Measurements from ENCODE around the gene STUB1. TPM values are rescaled to one million over a fixed set of nuclear protein-coding genes. Genes with fewer than 3 reads are reported as not detected.

STUB1 gene
- total RNA-seq, 1 experiment from 2014 or later: 249 TPM

DNA sequence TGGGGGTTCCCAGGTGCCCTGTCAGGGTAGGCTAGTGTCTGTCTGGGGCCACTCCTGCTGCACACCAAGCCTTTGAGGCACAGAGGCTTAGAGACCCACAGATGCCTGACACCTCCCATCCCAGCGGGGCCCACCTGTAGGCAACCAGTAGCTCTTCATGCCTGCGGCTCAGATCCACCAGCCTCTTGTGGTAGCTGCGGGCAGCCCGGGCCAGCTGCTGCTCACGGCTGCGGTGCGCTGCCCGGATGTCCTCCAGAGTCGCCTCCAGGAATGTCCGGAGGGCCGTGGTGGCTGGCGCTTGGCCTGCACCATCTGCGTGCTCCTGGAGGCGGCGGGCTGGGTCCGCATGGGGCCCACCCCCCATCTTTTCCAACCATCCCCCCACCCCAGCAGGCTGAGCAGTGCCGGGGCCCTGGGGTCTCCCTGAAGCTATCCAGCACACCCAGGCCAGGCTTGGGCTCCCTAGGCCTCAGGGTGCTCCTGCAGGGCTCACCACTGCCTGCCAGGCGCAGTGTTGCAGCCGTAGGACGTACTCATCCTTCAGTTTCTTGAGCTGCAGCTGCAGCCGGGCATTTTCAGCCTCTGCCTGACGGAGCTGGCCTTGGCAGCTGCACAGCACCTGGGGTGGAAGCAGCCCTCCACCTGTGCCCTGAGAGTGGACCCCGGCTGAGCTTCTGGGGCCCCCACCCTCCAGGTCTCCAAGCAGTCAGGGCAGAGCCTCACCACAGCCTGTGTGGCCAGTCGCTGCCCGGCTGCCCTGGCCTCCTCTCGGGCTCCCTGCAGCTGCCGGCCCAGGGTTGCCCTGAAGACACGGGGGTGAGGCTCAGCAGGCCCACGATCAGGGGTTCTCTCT is 44.2 kb downstream of the STUB1 start:
- DNase-seq (ENCODE audit: low spot score): no peak

DNA sequence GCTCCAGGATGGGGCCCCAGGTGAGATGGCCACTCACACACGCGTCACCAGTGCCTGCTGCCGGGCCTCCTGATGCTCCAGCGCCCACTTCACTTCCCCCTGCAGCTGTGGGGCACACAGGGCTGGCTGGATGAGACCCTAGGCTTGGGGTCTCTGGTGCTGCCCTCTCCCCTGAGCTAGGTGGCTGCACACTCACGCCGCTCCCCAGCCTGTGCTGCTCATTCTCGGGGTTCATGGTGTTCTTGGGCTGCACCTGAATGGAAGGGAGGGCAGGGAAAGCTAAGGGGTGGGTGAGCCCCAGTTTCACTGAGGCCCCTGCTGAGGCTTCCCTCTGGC is 44.8 kb downstream of the STUB1 start:
- no peak for DNase-seq (ENCODE audit: low spot score)

DNA sequence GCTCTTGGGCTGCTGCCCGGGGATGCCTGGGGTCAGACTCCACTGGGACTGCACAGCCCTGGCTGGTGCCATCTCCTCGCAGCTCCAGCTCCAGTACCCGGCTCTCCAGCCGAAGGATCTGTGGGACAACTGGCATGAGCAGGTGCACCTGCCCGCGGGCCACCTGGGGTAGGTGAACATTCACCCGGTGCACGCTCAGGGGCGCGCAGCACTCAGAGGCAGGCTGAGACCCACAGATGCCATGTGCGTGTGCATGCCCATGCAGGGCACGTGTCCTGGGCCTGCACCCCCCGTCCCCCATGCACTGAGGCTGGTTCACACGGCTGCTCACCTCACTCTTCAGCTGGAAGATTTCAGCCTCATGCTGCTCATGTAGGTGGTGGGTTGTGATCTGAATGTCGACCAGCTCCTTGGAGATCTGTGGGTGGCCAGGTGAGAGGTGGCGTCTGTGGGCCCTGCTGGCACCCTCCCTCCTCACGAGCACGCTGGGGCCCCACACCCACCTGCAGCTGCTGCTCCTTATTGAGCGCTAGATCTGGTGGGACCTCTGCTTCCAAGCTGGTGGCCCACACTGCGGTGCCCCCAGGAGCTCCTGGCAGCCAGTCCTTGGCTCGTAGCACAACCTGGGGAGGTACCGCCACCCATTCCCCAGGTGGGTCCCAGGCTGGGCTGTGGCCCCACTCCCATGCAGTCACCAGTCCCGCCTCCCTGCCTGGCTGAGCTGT is 45.4 kb downstream of the STUB1 start:
- DNase-seq (ENCODE audit: low spot score): no peak

DNA sequence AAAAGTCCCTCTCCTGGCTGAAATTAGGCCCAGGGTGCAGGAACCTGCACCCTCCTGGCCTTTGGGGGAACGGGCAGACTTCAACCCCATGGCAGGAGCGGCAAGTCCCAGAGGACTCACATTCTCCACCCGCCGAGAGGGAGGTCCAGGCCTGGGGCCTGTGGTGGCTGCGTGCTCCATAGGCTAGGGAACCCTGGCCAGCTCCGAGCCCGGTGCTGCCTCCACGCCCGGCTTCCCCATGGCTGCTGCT is 45.9 kb downstream of the STUB1 start:
- no peak for DNase-seq (ENCODE audit: low spot score)

DNA sequence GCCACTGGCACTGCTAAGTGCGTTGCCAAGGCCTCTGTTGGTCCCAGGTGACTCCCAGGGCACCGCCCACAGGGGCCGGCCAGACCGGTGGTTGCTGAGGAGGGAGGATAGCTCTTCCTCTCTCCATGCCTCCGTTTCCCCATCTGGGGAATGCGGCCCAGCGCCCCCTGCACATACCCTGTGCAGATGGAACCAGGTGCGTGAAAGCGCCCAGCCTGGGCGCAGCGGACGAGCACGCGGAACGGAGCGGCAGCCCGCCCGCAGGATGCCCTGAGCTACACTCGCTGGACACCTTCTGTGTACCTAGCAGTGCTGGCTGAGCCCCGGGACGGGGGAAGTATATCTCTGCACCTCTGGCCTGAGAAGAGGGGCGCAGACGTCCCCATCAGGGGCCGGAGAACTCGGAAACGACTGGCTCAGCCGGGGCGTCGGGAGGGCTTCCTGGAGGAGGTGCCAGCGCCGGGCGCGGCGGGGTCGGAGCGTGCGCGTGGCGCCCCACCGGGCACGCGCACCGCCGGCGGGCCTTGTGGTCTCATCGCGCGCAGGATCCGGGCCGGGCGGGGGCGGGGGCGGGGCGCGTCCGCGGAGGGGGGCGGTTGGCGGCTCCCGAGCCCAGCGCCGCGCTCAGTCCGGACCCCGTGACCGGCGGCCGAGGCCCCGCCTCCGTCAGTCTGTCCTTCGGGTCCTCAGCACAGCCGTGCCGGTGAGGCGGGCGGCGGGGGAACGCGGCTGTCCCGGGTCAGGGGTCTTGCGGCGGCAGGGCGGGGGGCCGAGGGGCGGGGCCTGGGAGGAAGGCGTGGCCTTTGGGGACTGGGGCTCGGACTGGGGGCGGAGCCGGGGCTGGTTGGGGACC is 46.5 kb downstream of the STUB1 start, which contains the start of the genes CCDC78 and HAGHL:
Gene CCDC78, minus strand, starts transcription at position 6 of the 853 bp plus-strand sequence. CDS start 76 bp downstream, outside the sequence.
Gene HAGHL, plus strand, starts transcription at position 669 of the 853 bp plus-strand sequence. CDS start 404 bp downstream, outside the sequence.
- no peak for DNase-seq (ENCODE audit: low spot score)

- DNase-seq (ENCODE audit: low spot score): no peak
Observed at GRCh38 chr16:727291-727977, 47.2 kb downstream of the STUB1 start.

DNA sequence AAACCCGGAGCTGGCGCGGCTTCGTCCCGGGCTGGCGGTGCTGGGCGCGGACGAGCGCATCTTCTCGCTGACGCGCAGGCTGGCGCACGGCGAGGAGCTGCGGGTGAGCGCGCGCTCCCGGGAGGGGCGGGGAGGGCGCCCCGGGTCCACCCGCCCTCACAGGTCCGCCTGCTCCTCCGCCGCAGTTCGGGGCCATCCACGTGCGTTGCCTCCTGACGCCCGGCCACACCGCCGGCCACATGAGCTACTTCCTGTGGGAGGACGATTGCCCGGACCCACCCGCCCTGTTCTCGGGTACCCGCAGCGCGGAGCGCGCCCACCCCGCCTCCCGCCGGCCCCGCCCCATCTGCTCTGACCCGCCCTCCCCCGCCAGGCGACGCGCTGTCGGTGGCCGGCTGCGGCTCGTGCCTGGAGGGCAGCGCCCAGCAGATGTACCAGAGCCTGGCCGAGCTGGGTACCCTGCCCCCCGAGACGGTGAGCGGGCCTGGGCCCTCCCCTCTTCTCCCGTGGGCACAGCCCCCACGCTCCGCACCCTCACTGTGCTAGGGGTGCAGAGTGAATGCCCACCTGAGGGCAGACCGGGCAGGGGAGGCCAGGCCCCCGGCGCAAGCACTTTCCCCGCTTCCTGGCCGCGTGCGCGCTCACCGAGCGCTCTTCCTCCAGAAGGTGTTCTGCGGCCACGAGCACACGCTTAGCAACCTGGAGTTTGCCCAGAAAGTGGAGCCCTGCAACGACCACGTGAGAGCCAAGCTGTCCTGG is 48.1 kb downstream of the STUB1 start:
- peak; percentile 83 for DNase-seq (ENCODE audit: low spot score)

DNA sequence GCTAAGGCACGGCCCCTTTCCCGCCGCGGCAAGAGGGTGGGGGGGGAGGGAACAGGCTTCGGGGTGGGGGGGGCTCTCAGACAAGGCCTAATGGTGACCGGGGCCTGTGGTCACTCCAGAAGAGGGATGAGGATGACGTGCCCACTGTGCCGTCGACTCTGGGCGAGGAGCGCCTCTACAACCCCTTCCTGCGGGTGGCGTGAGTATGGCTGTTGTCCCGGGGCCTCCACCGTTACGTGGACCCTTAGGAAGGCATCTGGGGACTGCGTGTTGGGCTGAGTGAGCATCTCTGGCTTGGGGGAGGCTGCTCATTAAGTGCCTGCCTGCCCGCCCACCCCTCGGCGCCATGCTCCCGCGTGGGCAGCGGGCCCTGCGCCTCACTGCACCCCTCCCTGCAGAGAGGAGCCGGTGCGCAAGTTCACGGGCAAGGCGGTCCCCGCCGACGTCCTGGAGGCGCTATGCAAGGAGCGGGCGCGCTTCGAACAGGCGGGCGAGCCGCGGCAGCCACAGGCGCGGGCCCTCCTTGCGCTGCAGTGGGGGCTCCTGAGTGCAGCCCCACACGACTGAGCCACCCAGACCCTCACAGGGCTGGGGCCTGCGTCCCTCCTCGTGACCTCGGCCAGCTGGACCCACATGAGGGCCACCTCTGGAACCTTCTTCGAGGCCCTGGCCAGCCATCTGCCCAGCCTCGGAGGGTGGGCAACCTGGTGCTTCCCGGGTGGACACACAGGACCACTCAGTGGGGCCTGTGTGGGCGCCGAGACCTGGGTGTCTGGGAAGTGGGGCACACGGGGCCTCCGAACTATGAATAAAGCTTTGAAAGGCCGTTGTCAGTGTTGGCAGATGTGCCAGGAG is 48.9 kb downstream of the STUB1 start:
- no peak for DNase-seq (ENCODE audit: low spot score)

GRCh38 chr16:729768-730665 is 49.8 kb downstream of the STUB1 start:
- no peak for DNase-seq (ENCODE audit: low spot score)

- no peak for DNase-seq (ENCODE audit: low spot score)
Observed at GRCh38 chr16:730666-731509, 50.7 kb downstream of the STUB1 start.

- no peak for DNase-seq (ENCODE audit: low spot score)
Observed at GRCh38 chr16:732332-732731, 52.1 kb downstream of the STUB1 start.

Other genes with a start within 250 kb of the STUB1 start
- 53.5 and 60.0 TPM in 2 replicates for gene CAPN15, start 152.7 kb upstream of the STUB1 start, total RNA-seq (2014; rRNA removed; shearing (Covaris generic))
- not detected in 2 replicates for gene PRR35, start 120.0 kb upstream of the STUB1 start, total RNA-seq (2014; rRNA removed; shearing (Covaris generic))
- 0.34 TPM in 1 of 2 replicates, not detected in the other for gene NHLRC4, start 113.4 kb upstream of the STUB1 start, total RNA-seq (2014; rRNA removed; shearing (Covaris generic))
- gene PIGQ, start 110.4 kb upstream of the STUB1 start, total RNA-seq (2014; rRNA removed; shearing (Covaris generic)): 76.5 and 77.1 TPM in 2 replicates
- 16.8 and 20.2 TPM in 2 replicates for gene RAB40C, start 90.3 kb upstream of the STUB1 start, total RNA-seq (2014; rRNA removed; shearing (Covaris generic))
- gene WFIKKN1, start 49.4 kb upstream of the STUB1 start, total RNA-seq (2014; rRNA removed; shearing (Covaris generic)): 0.24 TPM in 1 of 2 replicates, not detected in the other
- gene METTL26, start 44.1 kb upstream of the STUB1 start, total RNA-seq (2014; rRNA removed; shearing (Covaris generic)): 126 and 150 TPM in 2 replicates
- gene MCRIP2, start 38.6 kb upstream of the STUB1 start, total RNA-seq (2014; rRNA removed; shearing (Covaris generic)): 27.8 and 36.1 TPM in 2 replicates
- gene WDR90, start 31.0 kb upstream of the STUB1 start, total RNA-seq (2014; rRNA removed; shearing (Covaris generic)): 17.1 and 28.7 TPM in 2 replicates
- 38.5 and 41.2 TPM in 2 replicates for gene RHOT2, start 12.3 kb upstream of the STUB1 start, total RNA-seq (2014; rRNA removed; shearing (Covaris generic))
- 2.2 and 2.8 TPM in 2 replicates for gene RHBDL1, start 4.7 kb upstream of the STUB1 start, total RNA-seq (2014; rRNA removed; shearing (Covaris generic))
- 1.6 and 3.4 TPM in 2 replicates for gene JMJD8, start 3.9 kb downstream of the STUB1 start, total RNA-seq (2014; rRNA removed; shearing (Covaris generic))
- 2.9 and 3.1 TPM in 2 replicates for gene WDR24, start 10.0 kb downstream of the STUB1 start, total RNA-seq (2014; rRNA removed; shearing (Covaris generic))
- gene FBXL16, start 25.4 kb downstream of the STUB1 start, total RNA-seq (2014; rRNA removed; shearing (Covaris generic)): 9.9 and 10.0 TPM in 2 replicates
- 71.9 and 87.2 TPM in 2 replicates for gene METRN, start 34.7 kb downstream of the STUB1 start, total RNA-seq (2014; rRNA removed; shearing (Covaris generic))
- 83.8 and 94.2 TPM in 2 replicates for gene ANTKMT, start 40.7 kb downstream of the STUB1 start, total RNA-seq (2014; rRNA removed; shearing (Covaris generic))
- gene CCDC78, start 46.0 kb downstream of the STUB1 start, total RNA-seq (2014; rRNA removed; shearing (Covaris generic)): 2.1 and 4.0 TPM in 2 replicates
- 15.0 and 25.3 TPM in 2 replicates for gene HAGHL, start 46.7 kb downstream of the STUB1 start, total RNA-seq (2014; rRNA removed; shearing (Covaris generic))
- gene CIAO3, start 60.6 kb downstream of the STUB1 start, total RNA-seq (2014; rRNA removed; shearing (Covaris generic)): 45.1 and 47.5 TPM in 2 replicates
- 6.5 and 7.6 TPM in 2 replicates for gene MSLN, start 80.3 kb downstream of the STUB1 start, total RNA-seq (2014; rRNA removed; shearing (Covaris generic))
- gene RPUSD1, start 108.0 kb downstream of the STUB1 start, total RNA-seq (2014; rRNA removed; shearing (Covaris generic)): 58.3 and 70.0 TPM in 2 replicates
- 36.9 and 44.2 TPM in 2 replicates for gene CHTF18, start 108.2 kb downstream of the STUB1 start, total RNA-seq (2014; rRNA removed; shearing (Covaris generic))
- gene GNG13, start 120.3 kb downstream of the STUB1 start, total RNA-seq (2014; rRNA removed; shearing (Covaris generic)): not detected in 2 replicates